IMR-90 (cell line): Measurements from ENCODE around the gene GPR171. TPM values are rescaled to one million over a fixed set of nuclear protein-coding genes. Genes with fewer than 3 reads are reported as not detected.

Source experiments
- ATAC-seq: fragments of 200-7000 bp; cut with Tn5 transposase; 2 replicates; pipeline ENCODE4 v1.9.1; 2020; ENCODE audit warnings: low read depth, mild to moderate bottlenecking, moderate library complexity
- BruUV-seq: library from RNA; stranded (reverse); fragments of 400-500 nt; replicated peaks from 2 replicates; lab custom pipeline; 2021; lab: Mats Ljungman, UMichigan
- CTCF ChIA-PET: fragments of 300-600 bp; formaldehyde crosslinking; extraction: SDS; loops from one replicate; lab custom pipeline; 2021; ENCODE audit warnings: antibody characterized with exemption; lab: Yijun Ruan, JAX
- POLR2A ChIA-PET: fragments of 300-600 bp; sonication (Branson Sonifier 250); formaldehyde crosslinking; loops from one replicate; lab custom pipeline; 2022; ENCODE audit warnings: antibody characterized with exemption; ENCODE audit not compliant: unreplicated experiment; lab: Charles Lee
- DNase-seq: peaks from one replicate; pipeline ENCODE4 v3.0.0; 2013
- H2AFZ ChIP-seq: replicated peaks from 2 replicates; pipeline ENCODE3; 2013; ENCODE audit warnings: low read length, mild to moderate bottlenecking; ENCODE audit not compliant: poor library complexity
- H2AK5ac ChIP-seq: 2 replicates; pipeline ENCODE4 v1.6.1; 2013; ENCODE audit warnings: low read depth, low read length, inconsistent platforms
- H2AK9ac ChIP-seq: replicated peaks from 2 replicates; pipeline ENCODE3; 2013; ENCODE audit warnings: mild to moderate bottlenecking, low read depth, low read length, moderate library complexity; ENCODE audit not compliant: poor library complexity
- H2BK120ac ChIP-seq: 2 replicates; pipeline ENCODE4 v1.6.1; 2013; ENCODE audit warnings: low read depth, low read length, inconsistent platforms
- H2BK15ac ChIP-seq: 3 replicates; pipeline ENCODE4 v1.6.1; 2013; ENCODE audit warnings: low read depth, low read length, inconsistent platforms
- H2BK20ac ChIP-seq: 2 replicates; pipeline ENCODE4 v1.6.1; 2013; ENCODE audit warnings: low read depth, mild to moderate bottlenecking, inconsistent platforms, low read length, moderate library complexity
- H2BK5ac ChIP-seq: 2 replicates; pipeline ENCODE4 v1.6.1; 2013; ENCODE audit warnings: mild to moderate bottlenecking, low read depth, low read length, inconsistent platforms; ENCODE audit not compliant: poor library complexity, severe bottlenecking
- H3K14ac ChIP-seq: replicated peaks from 2 replicates; pipeline ENCODE4 v1.6.1; 2013; ENCODE audit warnings: low read depth, low read length, inconsistent platforms
- H3K18ac ChIP-seq: 2 replicates; pipeline ENCODE4 v1.6.1; 2013; ENCODE audit warnings: low read depth, low read length, control low read depth
- H3K23ac ChIP-seq: 2 replicates; pipeline ENCODE4 v1.6.1; 2013; ENCODE audit warnings: low read depth, low read length, inconsistent platforms
- H3K27ac ChIP-seq: 2 replicates; pipeline ENCODE4 v1.5.1; 2013; ENCODE audit warnings: mild to moderate bottlenecking, control low read depth, low read length; ENCODE audit not compliant: insufficient read depth
- H3K27me3 ChIP-seq: 2 replicates; pipeline ENCODE4 v1.6.1; 2013; ENCODE audit warnings: low read length; ENCODE audit not compliant: control insufficient read depth, insufficient read depth
- H3K36me3 ChIP-seq: 2 replicates; pipeline ENCODE4 v1.6.1; 2013; ENCODE audit warnings: low read length, mixed read lengths; ENCODE audit not compliant: control insufficient read depth, insufficient read depth
- H3K4ac ChIP-seq: 2 replicates; pipeline ENCODE4 v1.6.1; 2013; ENCODE audit warnings: low read depth, low read length, inconsistent platforms
- H3K4me1 ChIP-seq: 2 replicates; pipeline ENCODE4 v1.6.1; 2013; ENCODE audit warnings: low read length, mixed read lengths; ENCODE audit not compliant: control insufficient read depth, insufficient read depth
- H3K4me2 ChIP-seq: 2 replicates; pipeline ENCODE4 v1.6.1; 2013; ENCODE audit warnings: low read depth, mild to moderate bottlenecking, control low read depth, low read length, moderate library complexity
- H3K4me3 ChIP-seq: 2 replicates; pipeline ENCODE4 v1.5.1; 2013; ENCODE audit warnings: low read depth, mild to moderate bottlenecking, control low read depth, low read length, moderate library complexity; ENCODE audit not compliant: insufficient read depth
- H3K56ac ChIP-seq: 2 replicates; pipeline ENCODE4 v1.6.1; 2013; ENCODE audit warnings: low read length, inconsistent platforms; ENCODE audit not compliant: insufficient read depth; ENCODE audit errors: extremely low read depth
- H3K79me1 ChIP-seq, 2 experiments: 2 replicates each; pipeline ENCODE4 v1.6.1; 2013; ENCODE audit warnings: low read length in 2 of 2, inconsistent platforms in 1 of 2, low read depth in 1 of 2
- H3K9ac ChIP-seq: 2 replicates; pipeline ENCODE4 v1.6.1; 2013; ENCODE audit warnings: low read depth, low read length, control low read depth
- H3K9me1 ChIP-seq: 2 replicates; pipeline ENCODE4 v1.6.1; 2013; ENCODE audit warnings: low read length, inconsistent platforms; ENCODE audit not compliant: insufficient read depth
- H3K9me3 ChIP-seq: 2 replicates; pipeline ENCODE4 v1.6.1; 2013; ENCODE audit warnings: low read length; ENCODE audit not compliant: control insufficient read depth, insufficient read depth
- H4K20me1 ChIP-seq: 2 replicates; pipeline ENCODE4 v1.6.1; 2013; ENCODE audit warnings: low read length, inconsistent platforms; ENCODE audit not compliant: insufficient read depth
- H4K5ac ChIP-seq: 2 replicates; pipeline ENCODE4 v1.6.1; 2013; ENCODE audit warnings: mild to moderate bottlenecking, low read depth, low read length, control low read depth
- H4K8ac ChIP-seq, 2 experiments: 2 replicates each; pipeline ENCODE4 v1.6.1; 2013; ENCODE audit warnings: low read depth in 2 of 2, low read length in 2 of 2, control low read depth in 1 of 2, inconsistent platforms in 1 of 2
- H4K91ac ChIP-seq: 2 replicates; pipeline ENCODE4 v1.6.1; 2013; ENCODE audit warnings: low read depth, low read length, inconsistent platforms; ENCODE audit not compliant: insufficient read depth
- BHLHE40 ChIP-seq: fragments of 150-350 bp; IDR thresholded peaks from 2 replicates; pipeline ENCODE4 v1.6.1; 2016; ENCODE audit warnings: mild to moderate bottlenecking, low read depth, low read length
- CHD1 ChIP-seq: IDR thresholded peaks from 2 replicates; pipeline ENCODE4 v1.6.1; 2012; ENCODE audit warnings: low read depth, low read length, improper control_type of control experiment
- FOS ChIP-seq: fragments of 150-350 bp; IDR thresholded peaks from 2 replicates; pipeline ENCODE4 v1.6.1; 2016; ENCODE audit warnings: low read depth, low read length
- MAFK ChIP-seq: IDR thresholded peaks from 2 replicates; pipeline ENCODE4 v1.6.1; 2012; ENCODE audit warnings: low read depth, low read length, improper control_type of control experiment
- MAZ ChIP-seq: IDR thresholded peaks from 2 replicates; pipeline ENCODE4 v1.6.1; 2012; ENCODE audit warnings: low read depth, mild to moderate bottlenecking, low read length, improper control_type of control experiment, moderate library complexity, borderline replicate concordance
- MXI1 ChIP-seq: IDR thresholded peaks from 2 replicates; pipeline ENCODE4 v1.6.1; 2012; ENCODE audit warnings: low read depth, mild to moderate bottlenecking, low read length, moderate library complexity, borderline replicate concordance
- NFE2L2 ChIP-seq: fragments of 150-350 bp; IDR thresholded peaks from 2 replicates; pipeline ENCODE4 v1.6.1; 2016; ENCODE audit warnings: low read depth, mild to moderate bottlenecking, low read length
- RAD21 ChIP-seq: IDR thresholded peaks from 2 replicates; pipeline ENCODE4 v1.6.1; 2012; ENCODE audit warnings: low read length, improper control_type of control experiment
- RCOR1 ChIP-seq: IDR thresholded peaks from 2 replicates; pipeline ENCODE4 v1.6.1; 2012; ENCODE audit warnings: mild to moderate bottlenecking, low read length, improper control_type of control experiment; ENCODE audit not compliant: insufficient replicate concordance
- RFX5 ChIP-seq: IDR thresholded peaks from 2 replicates; pipeline ENCODE4 v1.8.0; 2012; ENCODE audit warnings: low read depth, mild to moderate bottlenecking, low read length, moderate library complexity
- SMC3 ChIP-seq: fragments of 150-350 bp; IDR thresholded peaks from 2 replicates; pipeline ENCODE4 v1.6.1; 2016; ENCODE audit warnings: low read depth, mild to moderate bottlenecking, antibody characterized with exemption, low read length, moderate library complexity
- WGBS, 2 experiments: methylation state at CpG; one replicate each; pipeline versions ENCODE4 v1.1.5 to v1.1.7; 2013; ENCODE audit warnings: missing lambda C conversion rate in 2 of 2; ENCODE audit not compliant: insufficient read length in 1 of 2; ENCODE audit errors: extremely low coverage in 2 of 2; 5-methylcytosine and 5-hydroxymethylcytosine counted together
- dilution Hi-C: fragments of 300-500 bp; cut with HindIII; formaldehyde crosslinking; loops from one replicate; pipeline ENCODE4 v1.14.3; 2018; ENCODE audit warnings: low sequenced_read_pairs; ENCODE audit not compliant: unreplicated experiment
- in situ Hi-C: fragments of 300-500 bp; cut with MboI; formaldehyde crosslinking; loops from 3 replicates; pipeline ENCODE4 v1.14.3; 2019; ENCODE audit warnings: low sequenced_read_pairs, inconsistent platforms, mixed read lengths
- intact Hi-C: fragments of 100-400 bp; cut with micrococcal nuclease; formaldehyde crosslinking; loops from 2 replicates; pipeline ENCODE4 v1.10.0; 2022
- polyA plus RNA-seq, 3 experiments: library from polyadenylated mRNA; depleted of rRNA; stranded (reverse); fragments of >200 nt; gene quantifications; 2 replicates each; pipeline ENCODE4 v1.2.3, GENCODE V29; 2012; ENCODE audit warnings: low replicate concordance in 1 of 3
- total RNA-seq: library from RNA; depleted of rRNA; stranded (reverse); fragments of >200 nt; gene quantifications from 2 replicates; pipeline ENCODE4 v1.2.3, GENCODE V29; 2012
- TF ChIP-seq, protein P1 (sequence below): conservative IDR thresholded peaks from 2 replicates; pipeline ENCODE4 v1.5.1; 2012; ENCODE audit warnings: mild to moderate bottlenecking, low read depth, low read length, improper control_type of control experiment

GPR171 gene
- total and polyA plus RNA-seq, 2 of the 4 experiments (the other 2 are of a cell fraction) = not detected

DNA sequence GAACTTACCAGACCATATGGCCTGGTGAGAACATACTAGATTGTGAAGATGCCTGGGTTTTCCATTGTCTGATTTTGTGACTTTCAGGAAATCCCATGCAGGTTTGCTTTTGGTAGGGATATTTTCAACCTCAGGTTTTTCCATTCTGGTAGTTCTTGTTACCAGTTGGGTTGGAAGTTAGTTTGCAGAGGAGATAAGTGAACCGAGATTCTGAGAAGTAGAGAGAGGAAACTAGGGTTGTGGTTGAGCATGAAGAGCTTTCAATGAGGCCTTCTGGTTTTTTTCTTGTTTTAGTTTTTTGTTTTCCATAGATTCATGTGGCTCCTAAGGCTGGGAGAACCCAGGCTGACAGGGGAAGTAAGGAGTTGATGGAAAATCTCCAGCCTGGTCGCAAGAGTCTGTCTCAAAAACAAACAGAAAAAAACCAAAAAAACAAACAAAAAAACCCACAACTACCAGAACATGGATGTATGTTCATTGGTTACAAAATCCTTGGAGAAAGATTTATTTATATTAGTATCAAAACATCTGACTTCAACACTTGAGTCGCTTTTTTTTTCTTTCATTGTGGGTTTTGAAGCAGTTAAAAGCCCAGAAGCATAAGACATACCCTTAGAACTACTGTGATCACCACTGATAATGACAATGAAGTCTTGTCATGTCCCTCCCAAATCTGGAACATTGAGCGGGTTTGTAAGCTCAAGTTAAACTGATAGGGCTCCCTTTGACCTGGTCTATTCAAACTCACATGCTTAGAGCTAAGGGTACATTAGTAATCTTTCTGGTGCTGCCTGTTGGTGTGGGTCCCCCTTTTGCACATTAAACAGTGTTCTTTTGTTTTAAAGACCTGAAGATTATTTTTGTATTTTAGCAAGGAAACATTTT is 3.2 kb downstream of the GPR171 start:
- Histone ChIP-seq H2BK20ac (no peak overlapping the region), H2BK5ac (no peak overlapping the region), H3K27me3 (no peaks in the 10 kb centered on the region), H3K36me3 (no peaks in the 10 kb centered on the region), H3K79me1 (no peaks in the 10 kb centered on the region), H2AFZ (no peak overlapping the region), H3K4me3 (no peak overlapping the region), H3K9me1 (peaks cover 3% of the 10 kb centered on the region; the same call in 1 of the 2 replicates), H4K20me1 (no peaks in the 10 kb centered on the region), H4K5ac (no peak overlapping the region), H2BK15ac (no peak overlapping the region), H2AK5ac (no peak overlapping the region), H3K14ac (no peak overlapping the region), H2AK9ac (no peak overlapping the region), H3K27ac (no peak overlapping the region), H3K23ac (no peak overlapping the region), H3K9ac (no peak overlapping the region), H3K56ac (no peak overlapping the region), H4K91ac (no peak overlapping the region), H3K4me2 (no peak overlapping the region), H3K9me3 (no peaks in the 10 kb centered on the region), H3K18ac (no peak overlapping the region; the same call in 1 of the 2 replicates), H4K8ac (no peak overlapping the region), H2BK120ac (no peak overlapping the region), H3K4me1 (peaks cover 2% of the 10 kb centered on the region; the same call in 1 of the 2 replicates), H3K4ac (no peak overlapping the region)
- BruUV-seq = no TSS peak
- TF ChIP-seq, protein P1, sequence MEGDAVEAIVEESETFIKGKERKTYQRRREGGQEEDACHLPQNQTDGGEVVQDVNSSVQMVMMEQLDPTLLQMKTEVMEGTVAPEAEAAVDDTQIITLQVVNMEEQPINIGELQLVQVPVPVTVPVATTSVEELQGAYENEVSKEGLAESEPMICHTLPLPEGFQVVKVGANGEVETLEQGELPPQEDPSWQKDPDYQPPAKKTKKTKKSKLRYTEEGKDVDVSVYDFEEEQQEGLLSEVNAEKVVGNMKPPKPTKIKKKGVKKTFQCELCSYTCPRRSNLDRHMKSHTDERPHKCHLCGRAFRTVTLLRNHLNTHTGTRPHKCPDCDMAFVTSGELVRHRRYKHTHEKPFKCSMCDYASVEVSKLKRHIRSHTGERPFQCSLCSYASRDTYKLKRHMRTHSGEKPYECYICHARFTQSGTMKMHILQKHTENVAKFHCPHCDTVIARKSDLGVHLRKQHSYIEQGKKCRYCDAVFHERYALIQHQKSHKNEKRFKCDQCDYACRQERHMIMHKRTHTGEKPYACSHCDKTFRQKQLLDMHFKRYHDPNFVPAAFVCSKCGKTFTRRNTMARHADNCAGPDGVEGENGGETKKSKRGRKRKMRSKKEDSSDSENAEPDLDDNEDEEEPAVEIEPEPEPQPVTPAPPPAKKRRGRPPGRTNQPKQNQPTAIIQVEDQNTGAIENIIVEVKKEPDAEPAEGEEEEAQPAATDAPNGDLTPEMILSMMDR = no peak
- TF ChIP-seq NFE2L2 (no peak), RAD21 (no peak), FOS (no peak), MAZ (no peak), SMC3 (no peak), MAFK (no peak), MXI1 (no peak), BHLHE40 (no peak), RCOR1 (no peak), CHD1 (no peak), RFX5 (no peak)
- ChIA-PET POLR2A (no interaction called here), CTCF (interaction anchor here (0.6 to 1.6 kb wide), 5 partner anchors 9 to 205 kb away, joined by 3 to 6 read pairs (median 4); no protein-coding TSS in a partner anchor)
- in situ Hi-C loops (no loop called here), intact Hi-C loops (no loop called here), dilution Hi-C loops (no loop called here)
- no peak for ATAC-seq
- peak; percentile 24 for DNase-seq
- WGBS, 2 experiments = no CpG with 5 or more reads among the region's 4 CpGs
